ENCODE results near the gene APPL2. TPM values are rescaled to one million over a fixed set of nuclear protein-coding genes. Genes with fewer than 3 reads are reported as not detected.

APPL2 gene
- total RNA-seq, 1 experiment from 2014 or later, result 16.1 TPM

DNA sequence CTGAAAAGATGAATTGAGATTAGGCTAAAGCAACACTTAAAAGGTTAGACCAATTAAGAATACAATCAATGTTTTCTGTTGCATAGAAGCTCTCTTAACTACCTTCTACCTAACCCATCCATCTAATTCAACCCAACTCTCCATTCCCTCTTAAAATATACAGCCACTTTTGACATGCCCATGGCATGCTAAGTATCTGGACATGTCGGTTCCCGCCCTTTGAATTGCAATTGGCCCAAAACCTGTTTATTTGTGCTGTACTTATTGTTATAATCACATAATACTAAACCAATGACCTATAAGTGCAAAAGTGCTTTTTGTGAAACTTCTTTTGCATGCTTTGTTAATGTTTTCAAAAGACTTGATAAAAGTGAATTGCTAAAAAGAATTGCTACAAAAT, 37.6 kb upstream of the APPL2 start:
- CTCF ChIA-PET, result no interaction called here
- ATAC-seq, result no peak
- H3K9me3 Mint-ChIP-seq, result peaks cover 8% of the 10 kb centered on the region

DNA sequence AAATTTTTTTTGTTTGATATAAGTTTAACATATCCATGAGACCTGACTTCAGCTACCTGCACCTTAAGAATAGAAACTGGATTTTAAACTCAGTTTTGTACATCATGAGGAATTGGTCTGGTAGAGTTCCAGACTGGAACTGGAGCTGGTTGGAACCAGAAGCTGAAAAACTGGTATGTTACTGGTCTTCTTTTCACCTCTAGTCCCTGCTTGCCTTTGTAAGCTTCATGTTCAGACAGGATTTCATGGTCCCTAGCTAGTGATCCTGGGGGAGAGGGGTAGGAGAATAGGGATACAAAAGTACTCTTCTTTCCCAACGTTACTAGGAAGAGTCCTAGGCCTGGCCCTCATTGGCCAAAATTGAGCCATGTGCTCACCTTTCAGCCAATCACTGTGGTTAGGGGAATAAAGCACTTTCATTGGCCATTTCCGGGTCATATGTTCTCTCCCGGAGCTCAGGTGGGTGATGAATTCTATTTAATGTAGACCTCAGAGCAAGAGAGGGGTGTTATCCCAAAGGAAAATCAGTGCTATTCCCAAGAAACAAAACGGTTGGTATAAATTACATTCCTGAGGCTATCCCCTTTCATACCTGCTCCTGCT, 36.9 kb upstream of the APPL2 start:
- ChIA-PET POLR2A (no interaction called here), CTCF (no interaction called here)
- H3K27ac Mint-ChIP-seq, result no peak overlapping the region
- DNase-seq (ENCODE audit: low spot score) (no peak), ATAC-seq (no peak)
- no peak overlapping the region for H3K4me3 Mint-ChIP-seq
- no peaks in the 10 kb centered on the region for H3K36me3 Mint-ChIP-seq
- H3K9me3 Mint-ChIP-seq, result peaks cover 8% of the 10 kb centered on the region
- no peaks in the 10 kb centered on the region for H3K27me3 Mint-ChIP-seq (ENCODE audit: low read depth)
- TF ChIP-seq FOXK1 (CRISPR knock-in tag; IDR thresholded peaks at IDR 0.05) (no peak), NR2C2 (CRISPR knock-in tag; IDR thresholded peaks at IDR 0.05) (no peak), ZBTB21 (CRISPR knock-in tag; IDR thresholded peaks at IDR 0.05; ENCODE audit: borderline replicate concordance) (no peak)
- TF ChIP-seq, protein P1, sequence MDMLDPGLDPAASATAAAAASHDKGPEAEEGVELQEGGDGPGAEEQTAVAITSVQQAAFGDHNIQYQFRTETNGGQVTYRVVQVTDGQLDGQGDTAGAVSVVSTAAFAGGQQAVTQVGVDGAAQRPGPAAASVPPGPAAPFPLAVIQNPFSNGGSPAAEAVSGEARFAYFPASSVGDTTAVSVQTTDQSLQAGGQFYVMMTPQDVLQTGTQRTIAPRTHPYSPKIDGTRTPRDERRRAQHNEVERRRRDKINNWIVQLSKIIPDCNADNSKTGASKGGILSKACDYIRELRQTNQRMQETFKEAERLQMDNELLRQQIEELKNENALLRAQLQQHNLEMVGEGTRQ (CRISPR knock-in tag; IDR thresholded peaks at IDR 0.05), result peak; percentile 31; the same call in 1 of the 2 replicates
- peaks cover 10% of the 10 kb centered on the region for H3K4me1 Mint-ChIP-seq

More for the DNA sequence above, 37.6 kb upstream of the APPL2 start:
- peaks cover 10% of the 10 kb centered on the region for H3K4me1 Mint-ChIP-seq
- no peak for DNase-seq (ENCODE audit: low spot score)
- TF ChIP-seq, protein P2, sequence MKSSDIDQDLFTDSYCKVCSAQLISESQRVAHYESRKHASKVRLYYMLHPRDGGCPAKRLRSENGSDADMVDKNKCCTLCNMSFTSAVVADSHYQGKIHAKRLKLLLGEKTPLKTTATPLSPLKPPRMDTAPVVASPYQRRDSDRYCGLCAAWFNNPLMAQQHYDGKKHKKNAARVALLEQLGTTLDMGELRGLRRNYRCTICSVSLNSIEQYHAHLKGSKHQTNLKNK (CRISPR knock-in tag; IDR thresholded peaks at IDR 0.05), result no peak
- TF ChIP-seq TEAD4 (CRISPR knock-in tag; IDR thresholded peaks at IDR 0.05), result no peak
- H3K36me3 Mint-ChIP-seq, result no peaks in the 10 kb centered on the region
- POLR2A ChIA-PET, result no interaction called here
- H3K4me3 Mint-ChIP-seq, result no peak overlapping the region
- no peaks in the 10 kb centered on the region for H3K27me3 Mint-ChIP-seq (ENCODE audit: low read depth)
- H3K27ac Mint-ChIP-seq, result no peak overlapping the region

GRCh38 chr12:105272152-105272551, 36.2 kb upstream of the APPL2 start:
- POLR2A ChIA-PET, result no interaction called here
- Mint-ChIP-seq H3K9me3 (peaks cover 8% of the 10 kb centered on the region), H3K4me1 (peaks cover 10% of the 10 kb centered on the region), H3K4me3 (no peak overlapping the region), H3K27ac (no peak overlapping the region), H3K27me3 (ENCODE audit: low read depth) (no peaks in the 10 kb centered on the region), H3K36me3 (no peaks in the 10 kb centered on the region)
- DNase-seq (ENCODE audit: low spot score) (no peak), ATAC-seq (no peak)
- CTCF ChIA-PET, result no interaction called here
- TF ChIP-seq E2F5 (CRISPR knock-in tag; IDR thresholded peaks at IDR 0.05), result no peak
- TF ChIP-seq EMX1 (CRISPR knock-in tag; IDR thresholded peaks at IDR 0.05), result no peak
- no peak for TF ChIP-seq ERG (CRISPR knock-in tag; IDR thresholded peaks at IDR 0.05)
- TF ChIP-seq ZNF263 (CRISPR knock-in tag; IDR thresholded peaks at IDR 0.05; ENCODE audit: low read depth), result no peak
- no peak for TF ChIP-seq ARID4B (CRISPR knock-in tag; IDR thresholded peaks at IDR 0.05; ENCODE audit: borderline replicate concordance)
- TF ChIP-seq, protein P3, sequence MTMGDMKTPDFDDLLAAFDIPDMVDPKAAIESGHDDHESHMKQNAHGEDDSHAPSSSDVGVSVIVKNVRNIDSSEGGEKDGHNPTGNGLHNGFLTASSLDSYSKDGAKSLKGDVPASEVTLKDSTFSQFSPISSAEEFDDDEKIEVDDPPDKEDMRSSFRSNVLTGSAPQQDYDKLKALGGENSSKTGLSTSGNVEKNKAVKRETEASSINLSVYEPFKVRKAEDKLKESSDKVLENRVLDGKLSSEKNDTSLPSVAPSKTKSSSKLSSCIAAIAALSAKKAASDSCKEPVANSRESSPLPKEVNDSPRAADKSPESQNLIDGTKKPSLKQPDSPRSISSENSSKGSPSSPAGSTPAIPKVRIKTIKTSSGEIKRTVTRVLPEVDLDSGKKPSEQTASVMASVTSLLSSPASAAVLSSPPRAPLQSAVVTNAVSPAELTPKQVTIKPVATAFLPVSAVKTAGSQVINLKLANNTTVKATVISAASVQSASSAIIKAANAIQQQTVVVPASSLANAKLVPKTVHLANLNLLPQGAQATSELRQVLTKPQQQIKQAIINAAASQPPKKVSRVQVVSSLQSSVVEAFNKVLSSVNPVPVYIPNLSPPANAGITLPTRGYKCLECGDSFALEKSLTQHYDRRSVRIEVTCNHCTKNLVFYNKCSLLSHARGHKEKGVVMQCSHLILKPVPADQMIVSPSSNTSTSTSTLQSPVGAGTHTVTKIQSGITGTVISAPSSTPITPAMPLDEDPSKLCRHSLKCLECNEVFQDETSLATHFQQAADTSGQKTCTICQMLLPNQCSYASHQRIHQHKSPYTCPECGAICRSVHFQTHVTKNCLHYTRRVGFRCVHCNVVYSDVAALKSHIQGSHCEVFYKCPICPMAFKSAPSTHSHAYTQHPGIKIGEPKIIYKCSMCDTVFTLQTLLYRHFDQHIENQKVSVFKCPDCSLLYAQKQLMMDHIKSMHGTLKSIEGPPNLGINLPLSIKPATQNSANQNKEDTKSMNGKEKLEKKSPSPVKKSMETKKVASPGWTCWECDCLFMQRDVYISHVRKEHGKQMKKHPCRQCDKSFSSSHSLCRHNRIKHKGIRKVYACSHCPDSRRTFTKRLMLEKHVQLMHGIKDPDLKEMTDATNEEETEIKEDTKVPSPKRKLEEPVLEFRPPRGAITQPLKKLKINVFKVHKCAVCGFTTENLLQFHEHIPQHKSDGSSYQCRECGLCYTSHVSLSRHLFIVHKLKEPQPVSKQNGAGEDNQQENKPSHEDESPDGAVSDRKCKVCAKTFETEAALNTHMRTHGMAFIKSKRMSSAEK (CRISPR knock-in tag; IDR thresholded peaks at IDR 0.05; ENCODE audit: borderline replicate concordance), result no peak
- TF ChIP-seq CREM (CRISPR knock-in tag; IDR thresholded peaks at IDR 0.05), result no peak
